Measurements from ENCODE around the gene FBXL19.
"Not testable (repeated sequence)": the region's sequence is repeated elsewhere in the genome, so short reads cannot be mapped to it uniquely, and the experiment has no call there.

FBXL19 gene, protein sequence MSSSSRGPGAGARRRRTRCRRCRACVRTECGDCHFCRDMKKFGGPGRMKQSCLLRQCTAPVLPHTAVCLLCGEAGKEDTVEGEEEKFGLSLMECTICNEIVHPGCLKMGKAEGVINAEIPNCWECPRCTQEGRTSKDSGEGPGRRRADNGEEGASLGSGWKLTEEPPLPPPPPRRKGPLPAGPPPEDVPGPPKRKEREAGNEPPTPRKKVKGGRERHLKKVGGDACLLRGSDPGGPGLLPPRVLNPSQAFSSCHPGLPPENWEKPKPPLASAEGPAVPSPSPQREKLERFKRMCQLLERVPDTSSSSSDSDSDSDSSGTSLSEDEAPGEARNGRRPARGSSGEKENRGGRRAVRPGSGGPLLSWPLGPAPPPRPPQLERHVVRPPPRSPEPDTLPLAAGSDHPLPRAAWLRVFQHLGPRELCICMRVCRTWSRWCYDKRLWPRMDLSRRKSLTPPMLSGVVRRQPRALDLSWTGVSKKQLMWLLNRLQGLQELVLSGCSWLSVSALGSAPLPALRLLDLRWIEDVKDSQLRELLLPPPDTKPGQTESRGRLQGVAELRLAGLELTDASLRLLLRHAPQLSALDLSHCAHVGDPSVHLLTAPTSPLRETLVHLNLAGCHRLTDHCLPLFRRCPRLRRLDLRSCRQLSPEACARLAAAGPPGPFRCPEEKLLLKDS

DNA sequence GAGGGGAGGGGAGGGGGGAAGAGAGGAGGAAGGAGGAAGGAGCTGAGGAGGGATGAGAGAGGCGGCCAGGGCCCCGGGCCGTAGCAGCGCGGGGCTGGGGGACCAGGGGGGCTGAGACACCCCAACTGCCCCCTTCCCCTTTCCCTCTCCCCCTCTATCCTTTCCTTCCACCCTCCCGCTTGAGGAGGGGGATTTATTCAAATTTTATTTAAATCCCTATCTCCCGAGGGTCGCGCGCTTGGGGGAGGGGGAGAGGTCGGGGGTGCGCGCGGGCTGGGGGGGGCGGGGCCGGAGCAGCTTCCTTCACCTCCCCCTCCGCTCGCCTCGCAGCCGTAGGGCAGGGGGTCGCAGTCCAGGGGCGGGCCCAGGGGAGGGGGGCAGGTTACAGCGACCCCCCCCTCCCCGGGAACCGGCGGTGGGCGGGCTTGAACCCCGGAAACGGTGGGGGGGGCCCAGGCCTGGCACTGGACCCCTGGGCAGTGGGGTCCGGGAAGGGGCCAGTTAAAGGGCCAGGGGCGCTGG, at the start of gene FBXL19:
FBXL19 (plus strand) TSS at position 19 of the 522 bp plus-strand sequence. CDS start 2,183 bp downstream, outside the sequence.
- no peak for DNase-seq (ENCODE audit: low read depth)

- DNase-seq (ENCODE audit: low read depth) = no peak
Measured at GRCh38 chr16:30874244-30874820, 49.0 kb upstream of the FBXL19 start.

- peak; percentile 86 for DNase-seq (ENCODE audit: low read depth)
Measured at GRCh38 chr16:30874821-30875717, 48.3 kb upstream of the FBXL19 start.

DNA sequence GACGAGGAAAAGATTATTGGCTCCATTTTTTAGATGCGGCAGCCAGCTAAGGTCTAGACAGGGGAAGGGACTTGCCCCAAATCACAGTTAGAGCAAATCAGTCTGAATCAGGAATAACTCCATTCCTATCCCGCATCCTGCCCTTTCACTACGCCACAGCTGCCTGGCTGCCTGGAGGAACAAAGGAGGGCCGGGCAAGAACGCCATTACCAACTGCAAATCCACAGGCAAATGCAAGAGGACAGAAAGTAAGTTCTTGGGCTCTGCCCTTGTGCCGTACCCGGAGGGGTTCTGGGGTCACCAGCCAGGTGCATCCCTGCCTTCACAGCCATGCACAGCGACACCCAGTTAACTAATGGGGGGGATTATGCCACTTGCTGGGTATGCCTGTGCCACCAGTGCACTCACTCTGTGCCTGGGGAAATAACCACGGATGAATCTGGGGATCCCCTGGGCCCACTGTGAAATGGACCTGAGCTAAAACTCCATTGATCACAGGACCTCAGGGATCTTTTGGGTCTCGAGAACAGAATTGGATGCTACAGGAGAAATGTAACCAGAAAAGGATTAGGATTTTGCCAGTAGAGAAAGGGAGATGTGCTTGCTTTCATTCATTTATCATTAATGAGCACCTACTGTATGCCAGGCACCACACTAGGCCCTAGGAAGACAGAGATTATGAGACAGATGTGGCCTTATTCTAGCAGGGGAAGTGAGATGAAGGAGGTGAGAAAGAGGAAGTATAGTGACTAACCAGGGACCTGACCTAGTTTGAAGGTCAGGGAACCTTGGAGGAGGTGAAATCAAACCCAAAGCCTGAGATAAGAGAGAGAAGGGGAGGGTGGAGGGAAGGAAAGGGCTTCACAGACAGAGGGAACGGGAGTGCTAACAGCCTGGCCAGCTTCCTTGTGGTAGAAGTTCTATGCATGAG, 47.2 kb upstream of the FBXL19 start:
- no peak for DNase-seq (ENCODE audit: low read depth)

DNA sequence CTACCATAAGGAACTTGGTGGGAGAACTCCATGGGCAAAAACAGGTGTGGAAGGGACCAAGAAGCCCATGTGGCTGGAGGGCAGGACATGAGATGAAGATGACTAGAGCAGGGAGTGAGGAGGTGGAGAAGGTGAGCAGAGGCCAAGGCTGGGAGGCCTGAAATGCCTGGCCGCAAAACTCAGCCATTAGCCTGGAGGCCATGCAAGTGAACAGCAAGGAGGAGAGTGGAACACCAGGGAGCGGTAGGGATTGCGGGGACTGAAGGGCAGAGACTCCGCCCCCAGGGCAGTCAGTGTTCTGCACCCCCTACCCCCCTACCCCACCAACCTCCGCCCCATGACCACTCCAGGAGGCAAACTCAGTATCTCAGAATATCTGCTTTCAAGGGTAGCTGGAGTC, 46.5 kb upstream of the FBXL19 start:
- no peak for DNase-seq (ENCODE audit: low read depth)

DNA sequence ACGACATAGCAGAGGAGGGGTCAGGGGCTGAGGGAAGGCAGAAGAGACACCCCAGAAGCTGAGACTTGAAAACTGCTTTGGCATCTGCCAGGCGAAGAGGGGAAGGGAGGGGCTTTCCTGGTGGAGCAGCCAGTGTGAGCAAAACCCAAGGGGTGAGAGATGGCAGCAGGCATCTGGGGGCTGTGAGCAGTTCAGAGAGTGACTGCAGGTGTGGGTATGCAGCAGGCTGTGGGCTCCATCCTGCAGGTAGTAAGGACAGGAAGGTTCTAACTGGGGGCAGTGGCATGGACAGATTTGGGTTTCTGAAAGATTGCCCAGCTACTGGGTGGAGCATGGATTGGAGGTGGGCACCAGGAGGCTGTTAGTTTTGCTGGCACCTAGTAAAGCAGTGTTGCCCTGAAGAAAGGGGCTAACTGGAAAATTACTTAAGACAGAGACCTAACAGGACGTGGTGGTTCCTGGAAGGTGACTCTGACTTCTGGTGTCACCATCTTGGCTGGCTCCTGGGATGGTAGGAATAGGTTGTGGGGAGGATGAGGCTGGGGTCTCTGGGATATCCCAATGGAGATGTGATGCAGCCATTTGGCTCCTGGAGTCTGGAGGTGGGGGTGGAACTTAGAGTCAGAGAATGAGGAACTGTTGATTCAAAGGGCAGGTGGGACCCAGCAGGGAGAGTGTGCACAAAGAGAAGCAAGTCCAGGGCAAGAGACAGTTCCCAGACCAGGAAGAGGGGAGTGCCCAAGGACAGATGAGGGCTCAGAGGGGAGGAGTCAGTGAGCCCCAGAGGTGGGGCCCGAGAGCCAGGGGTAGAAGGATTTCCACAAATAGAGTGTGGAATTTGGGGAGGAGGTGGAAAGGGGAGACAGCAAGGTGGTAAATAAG, 40.7 kb upstream of the FBXL19 start:
- no peak for DNase-seq (ENCODE audit: low read depth)

- DNase-seq (ENCODE audit: low read depth) = no peak
Measured at GRCh38 chr16:30884760-30885159, 38.6 kb upstream of the FBXL19 start.

DNA sequence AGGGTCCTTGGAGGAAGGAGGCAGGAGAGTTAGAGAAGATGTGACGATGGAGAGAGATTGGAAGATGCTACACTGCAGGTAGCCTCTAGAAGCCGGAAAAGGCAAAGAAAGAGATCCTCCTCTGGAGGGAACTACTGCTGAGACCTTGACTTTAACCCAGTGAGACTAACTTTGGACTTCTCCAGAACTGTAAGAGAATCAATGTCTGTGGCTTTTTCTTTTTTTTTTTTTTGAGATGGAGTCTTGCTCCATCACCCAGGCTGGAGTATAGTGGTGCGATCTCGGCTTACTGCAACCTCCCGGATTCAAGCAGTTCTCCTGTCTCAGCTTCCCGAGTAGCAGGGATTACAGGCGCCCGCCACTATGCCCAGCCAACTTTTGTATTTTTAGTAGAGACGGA, 38.2 kb upstream of the FBXL19 start:
- no peak for DNase-seq (ENCODE audit: low read depth)

DNA sequence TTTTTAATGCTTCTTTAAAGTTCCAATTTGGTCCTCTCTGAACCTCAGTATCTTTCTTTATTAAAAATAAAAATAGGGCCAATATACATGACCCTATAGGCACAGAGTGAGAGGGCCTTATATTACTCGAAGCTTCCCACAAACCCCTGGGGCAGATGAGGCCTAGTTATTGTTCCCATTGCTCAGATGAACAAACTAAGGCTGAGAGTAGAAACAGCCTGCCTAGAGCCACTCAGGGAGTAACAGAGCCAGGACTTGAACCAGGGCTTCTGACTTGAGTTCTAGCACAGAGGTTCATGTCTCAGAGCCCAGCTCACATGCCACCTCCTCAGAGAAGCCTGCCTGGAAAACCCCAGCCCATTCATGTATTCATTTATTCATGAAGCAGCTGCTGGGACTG, 37.2 kb upstream of the FBXL19 start:
- no peak for DNase-seq (ENCODE audit: low read depth)

- DNase-seq (ENCODE audit: low read depth) = no peak
Measured at GRCh38 chr16:30887927-30888326, 35.4 kb upstream of the FBXL19 start.

DNA sequence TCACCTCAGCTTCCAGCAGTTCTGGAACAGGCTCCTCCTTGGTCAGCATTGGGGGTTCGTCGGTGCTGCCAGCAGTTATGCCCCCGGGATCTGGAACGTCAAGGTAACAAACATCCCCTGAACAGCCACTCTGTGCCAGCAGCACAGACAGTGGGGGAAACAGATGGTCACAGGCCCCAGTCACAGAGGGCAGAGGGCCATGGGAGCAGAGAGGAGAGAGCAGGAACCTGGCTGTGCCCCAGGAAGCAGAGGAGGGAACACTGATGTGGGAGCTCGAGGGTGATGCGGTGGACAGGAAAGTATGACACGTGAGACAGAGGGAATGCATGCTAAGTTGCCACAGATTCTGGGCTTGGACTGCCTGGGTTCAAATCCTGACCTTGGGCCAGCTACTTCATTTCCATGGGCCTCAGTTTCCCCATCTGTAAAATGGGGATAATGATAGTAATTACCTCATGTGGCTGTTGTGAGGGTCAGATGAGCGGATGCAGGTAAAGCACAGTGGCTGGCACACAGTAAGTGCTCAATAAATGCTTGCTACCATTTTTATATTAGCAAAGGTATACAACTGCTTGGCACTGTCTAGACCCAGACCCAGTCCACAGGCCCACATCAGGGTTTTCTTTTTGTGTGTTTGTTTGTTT, 34.4 kb upstream of the FBXL19 start:
- DNase-seq (ENCODE audit: low read depth) = no peak

GRCh38 chr16:30889721-30890120, 33.7 kb upstream of the FBXL19 start:
- DNase-seq (ENCODE audit: low read depth) = no peak

DNA sequence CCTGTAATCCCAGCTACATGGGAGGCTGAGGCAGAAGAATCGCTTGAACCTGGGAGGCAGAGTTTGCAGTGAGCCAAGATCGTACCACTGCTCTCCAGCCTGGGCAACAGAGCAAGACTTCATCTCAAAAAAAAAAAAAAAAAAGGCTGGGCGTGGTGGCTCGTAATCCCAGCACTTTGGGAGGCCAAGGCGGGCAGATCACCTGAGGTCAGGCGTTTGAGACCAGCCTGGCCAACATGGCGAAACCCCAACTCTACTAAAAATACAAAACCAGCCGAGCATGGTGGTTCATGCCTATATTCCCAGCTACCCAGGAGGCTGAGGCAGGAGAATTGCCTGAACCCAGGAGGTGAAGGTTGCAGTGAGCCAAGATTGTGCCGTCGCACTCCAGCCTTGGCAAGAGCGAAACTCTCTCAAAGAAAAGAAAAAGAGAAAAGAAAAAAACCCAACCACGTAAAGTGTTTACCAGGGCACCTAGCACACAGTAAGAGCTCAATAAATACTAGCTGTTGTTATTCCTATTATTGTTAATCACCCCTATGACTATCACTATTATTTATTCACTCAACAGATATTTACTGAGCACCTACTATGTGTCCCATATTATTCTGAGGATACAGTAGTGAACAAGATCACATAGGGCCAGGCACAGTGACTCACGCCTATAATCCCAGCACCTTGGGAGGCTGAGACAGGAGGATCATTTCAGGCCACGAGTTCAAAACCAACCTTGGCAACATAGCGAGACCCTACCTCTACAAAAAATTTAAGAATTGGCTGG, 32.1 kb upstream of the FBXL19 start:
- not testable (repeated sequence) for DNase-seq (ENCODE audit: low read depth)

DNA sequence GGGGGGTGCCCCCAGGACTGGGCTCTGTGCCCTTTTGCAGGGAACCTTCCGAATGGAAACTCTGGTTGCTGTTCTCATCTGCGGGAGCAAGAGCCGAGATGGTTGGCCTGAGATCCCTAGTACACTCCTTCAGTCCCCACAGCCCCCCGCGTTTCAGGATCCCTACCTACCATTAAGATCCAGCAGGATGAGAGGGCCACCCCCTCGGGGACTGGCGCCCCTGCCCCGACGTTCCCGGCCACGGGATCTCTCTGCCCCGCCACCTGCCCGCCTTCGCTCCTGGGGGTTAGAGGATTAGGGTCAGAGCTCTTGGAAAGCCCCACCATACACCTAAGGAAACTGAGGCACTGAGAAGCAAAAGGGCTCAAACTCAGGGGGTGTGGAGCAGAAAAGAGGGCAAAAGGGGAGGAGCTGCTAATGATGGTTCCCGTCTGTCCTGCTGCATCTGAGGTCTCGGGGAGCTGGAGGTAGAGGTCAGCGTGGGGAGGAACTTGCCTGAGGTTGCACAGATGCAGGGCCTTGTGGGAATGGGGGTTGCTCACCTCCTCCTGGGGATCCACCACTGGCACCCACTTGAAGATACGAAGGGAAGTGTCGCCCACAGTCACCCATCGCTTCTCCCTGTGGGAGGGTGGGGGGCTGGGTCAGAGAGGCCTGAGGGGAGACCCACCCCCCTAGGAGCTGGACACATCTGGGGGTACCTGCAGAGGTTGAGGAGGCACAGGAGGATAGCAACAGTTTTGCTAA, 30.5 kb upstream of the FBXL19 start:
- no peak for DNase-seq (ENCODE audit: low read depth)

DNA sequence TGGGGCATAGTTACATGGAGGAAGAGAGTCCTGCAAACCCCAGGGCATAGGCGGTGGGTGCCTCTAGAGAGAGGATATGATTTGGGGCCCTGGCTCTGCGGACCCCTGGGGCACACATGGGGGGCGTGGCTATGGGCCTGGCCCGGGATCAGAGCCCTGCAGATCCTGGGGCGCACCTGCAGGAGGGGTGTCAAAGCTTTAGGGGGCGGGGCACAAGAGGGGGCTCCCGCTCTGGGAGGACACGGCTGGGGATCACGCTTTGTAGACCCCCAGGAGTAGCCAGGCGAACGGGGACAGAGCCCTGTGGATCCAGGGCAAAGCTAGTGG, 30.0 kb upstream of the FBXL19 start:
- no peak for DNase-seq (ENCODE audit: low read depth)

- peak; percentile 77 for DNase-seq (ENCODE audit: low read depth)
Measured at GRCh38 chr16:30893744-30894539, 29.4 kb upstream of the FBXL19 start, which contains the start of gene BCL7C. Gene BCL7C (minus strand): TSS chr16:30894077. CDS start chr16:30893944, 133 bp downstream.
